ENCODE measurements around the gene HLA-DOB.

The HLA-DOB gene

GRCh38 chr6:32842690-32843089 lies 25.9 kb upstream of the HLA-DOB start:
- Histone ChIP-seq H3K27me3 (ENCODE audit: insufficient read depth, low read length) (peaks cover 50% of the 10 kb centered on the region), H3K9ac (ENCODE audit: low read depth, low read length) (no peak overlapping the region), H3K4me3 (ENCODE audit: low read length) (no peak overlapping the region), H3K9me3 (ENCODE audit: insufficient read depth, low read depth, low read length) (no peaks in the 10 kb centered on the region), H3K4me1 (ENCODE audit: insufficient read depth, low read length) (peaks cover 3% of the 10 kb centered on the region; the same call in 1 of the 2 replicates), H3K27ac (ENCODE audit: low read length) (no peak overlapping the region), H3K36me3 (ENCODE audit: insufficient read depth, low read depth, low read length) (no peaks in the 10 kb centered on the region)

GRCh38 chr6:32842021-32842650 lies 25.3 kb upstream of the HLA-DOB start:
- Histone ChIP-seq H3K36me3 (ENCODE audit: insufficient read depth, low read depth, low read length) (no peaks in the 10 kb centered on the region), H3K27ac (ENCODE audit: low read length) (no peak overlapping the region), H3K4me1 (ENCODE audit: insufficient read depth, low read length) (peaks cover 3% of the 10 kb centered on the region; the same call in 1 of the 2 replicates)

DNA sequence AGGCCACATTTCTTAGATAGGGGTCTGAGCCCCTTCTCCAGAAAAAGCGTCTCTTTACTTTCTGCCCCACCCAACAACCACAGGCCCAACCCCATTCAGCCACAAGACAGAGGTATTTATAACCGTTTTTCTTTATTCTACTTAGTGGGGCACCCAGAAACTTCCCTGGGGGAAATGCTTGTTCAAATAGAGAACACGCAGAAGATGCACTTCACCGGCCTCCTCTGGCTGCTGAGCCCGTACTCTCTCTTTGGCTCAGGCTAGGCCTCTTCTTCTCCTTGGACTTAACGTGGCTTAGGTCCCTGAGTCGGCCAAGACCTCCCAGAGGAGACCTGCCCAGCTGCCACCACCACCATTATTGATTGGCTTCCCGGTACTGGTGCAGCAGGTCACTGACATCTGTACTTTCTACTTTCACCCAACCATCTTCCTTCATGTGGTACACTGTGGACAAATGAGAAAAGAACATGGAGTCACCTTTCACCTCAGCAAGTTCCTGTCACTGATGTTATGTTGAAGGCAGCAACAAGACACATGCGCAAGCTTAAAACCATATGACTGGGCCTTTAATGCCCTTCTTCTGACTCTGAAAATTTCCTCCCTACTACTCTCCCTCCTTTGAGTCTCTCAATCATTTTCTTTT lies 23.9 kb upstream of the HLA-DOB start:
- H3K9ac ChIP-seq (ENCODE audit: low read depth, low read length), result no peak overlapping the region
- H3K27ac ChIP-seq (ENCODE audit: low read length), result no peak overlapping the region
- H3K4me1 ChIP-seq (ENCODE audit: insufficient read depth, low read length), result peaks cover 3% of the 10 kb centered on the region; the same call in 1 of the 2 replicates

More at GRCh38 chr6:32842021-32842650, 25.3 kb upstream of the HLA-DOB start:
- no peaks in the 10 kb centered on the region for H3K9me3 ChIP-seq (ENCODE audit: insufficient read depth, low read depth, low read length)
- no peak overlapping the region for H3K4me3 ChIP-seq (ENCODE audit: low read length)
- peaks cover 50% of the 10 kb centered on the region for H3K27me3 ChIP-seq (ENCODE audit: insufficient read depth, low read length)
- H3K9ac ChIP-seq (ENCODE audit: low read depth, low read length), result no peak overlapping the region

DNA sequence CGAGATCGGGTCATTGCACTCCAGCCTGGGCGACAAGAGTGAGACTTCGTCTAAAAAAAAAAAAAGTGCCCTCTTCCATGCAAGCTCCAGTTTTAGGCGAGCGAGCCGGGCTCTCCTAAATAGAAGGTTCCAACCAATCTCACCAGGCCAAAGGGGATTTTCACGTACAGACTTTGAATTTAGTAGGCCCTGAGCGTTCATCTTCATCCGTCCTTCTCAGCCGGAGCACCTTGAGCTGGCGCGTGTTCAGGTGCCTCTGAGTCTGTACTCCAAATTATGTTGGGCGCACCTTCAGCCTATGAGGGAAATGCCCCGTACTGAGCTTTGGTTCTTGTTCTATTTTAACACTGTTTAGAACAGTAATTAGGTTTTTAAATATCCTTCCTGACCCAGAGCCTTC lies 22.6 kb upstream of the HLA-DOB start:
- no peaks in the 10 kb centered on the region; the same call in 1 of the 2 replicates for H3K36me3 ChIP-seq (ENCODE audit: insufficient read depth, low read depth, low read length)
- H3K9ac ChIP-seq (ENCODE audit: low read depth, low read length), result no peak overlapping the region
- H3K27me3 ChIP-seq (ENCODE audit: insufficient read depth, low read length), result peaks cover 35% of the 10 kb centered on the region
- H3K27ac ChIP-seq (ENCODE audit: low read length), result no peak overlapping the region
- peaks cover 3% of the 10 kb centered on the region; the same call in 1 of the 2 replicates for H3K4me1 ChIP-seq (ENCODE audit: insufficient read depth, low read length)
- H3K4me3 ChIP-seq (ENCODE audit: low read length), result no peak overlapping the region
- no peaks in the 10 kb centered on the region for H3K9me3 ChIP-seq (ENCODE audit: insufficient read depth, low read depth, low read length)

More for the DNA sequence above, 23.9 kb upstream of the HLA-DOB start:
- no peaks in the 10 kb centered on the region for H3K9me3 ChIP-seq (ENCODE audit: insufficient read depth, low read depth, low read length)
- no peak overlapping the region for H3K4me3 ChIP-seq (ENCODE audit: low read length)
- no peaks in the 10 kb centered on the region for H3K36me3 ChIP-seq (ENCODE audit: insufficient read depth, low read depth, low read length)
- peaks cover 44% of the 10 kb centered on the region for H3K27me3 ChIP-seq (ENCODE audit: insufficient read depth, low read length)

DNA sequence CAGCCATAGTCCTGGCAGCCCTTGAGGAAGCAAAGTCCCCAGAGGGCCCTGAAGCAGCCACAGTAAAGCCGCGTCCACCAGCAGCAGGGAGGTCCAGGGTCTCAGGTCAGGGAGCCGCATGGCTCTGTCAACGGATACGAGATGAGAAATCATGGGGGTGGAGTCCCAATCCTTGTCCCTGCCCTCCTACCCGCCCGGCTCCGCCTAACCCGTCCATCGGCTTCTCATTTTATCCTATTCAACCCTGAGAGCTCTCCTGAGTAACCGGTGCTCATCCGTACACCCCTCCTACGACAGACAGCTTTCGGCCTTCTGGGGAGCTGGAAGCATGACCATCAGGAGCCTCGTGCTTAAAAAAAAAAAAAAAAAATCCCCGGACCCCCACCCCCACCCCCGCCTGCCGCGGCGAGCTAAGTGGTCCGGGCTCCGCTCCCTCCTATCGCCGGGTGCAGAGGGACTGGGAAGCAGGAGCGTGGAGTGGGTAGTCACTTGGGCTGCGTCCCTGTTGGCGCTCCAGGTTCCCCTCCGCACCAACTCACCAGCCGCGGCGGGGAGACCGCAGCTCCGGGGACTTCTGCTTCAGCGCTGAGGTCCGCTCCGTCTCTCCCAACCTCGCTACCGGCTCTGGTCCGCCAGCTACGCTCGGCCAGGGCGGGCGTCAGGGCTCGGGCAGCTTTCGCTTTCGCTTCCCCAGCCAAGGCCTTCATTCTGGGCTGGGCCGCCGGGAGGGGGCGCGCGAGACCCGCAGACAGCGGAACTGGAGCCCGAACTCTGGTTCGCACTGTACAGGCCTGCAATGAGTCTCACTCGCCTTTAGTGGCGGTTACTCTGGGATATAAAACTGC lies 21.5 kb upstream of the HLA-DOB start, which contains the start of gene TAP2:
Gene TAP2 (minus strand): TSS at position 626 of the 845 bp plus-strand sequence. CDS start 506 bp downstream, at position 120.
- H3K9me3 ChIP-seq (ENCODE audit: insufficient read depth, low read depth, low read length), result no peaks in the 10 kb centered on the region
- H3K4me3 ChIP-seq (ENCODE audit: low read length), result peak within 1 kb of the TSS; percentile 78
- no peaks in the 10 kb centered on the region; the same call in 1 of the 2 replicates for H3K36me3 ChIP-seq (ENCODE audit: insufficient read depth, low read depth, low read length)
- peaks cover 3% of the 10 kb centered on the region; the same call in 1 of the 2 replicates for H3K4me1 ChIP-seq (ENCODE audit: insufficient read depth, low read length)
- no peak within 1 kb of the TSS for H3K27ac ChIP-seq (ENCODE audit: low read length)
- H3K9ac ChIP-seq (ENCODE audit: low read depth, low read length), result peak within 1 kb of the TSS; percentile 65; the same call in 1 of the 2 replicates
- H3K27me3 ChIP-seq (ENCODE audit: insufficient read depth, low read length), result peaks cover 25% of the 10 kb centered on the region

DNA sequence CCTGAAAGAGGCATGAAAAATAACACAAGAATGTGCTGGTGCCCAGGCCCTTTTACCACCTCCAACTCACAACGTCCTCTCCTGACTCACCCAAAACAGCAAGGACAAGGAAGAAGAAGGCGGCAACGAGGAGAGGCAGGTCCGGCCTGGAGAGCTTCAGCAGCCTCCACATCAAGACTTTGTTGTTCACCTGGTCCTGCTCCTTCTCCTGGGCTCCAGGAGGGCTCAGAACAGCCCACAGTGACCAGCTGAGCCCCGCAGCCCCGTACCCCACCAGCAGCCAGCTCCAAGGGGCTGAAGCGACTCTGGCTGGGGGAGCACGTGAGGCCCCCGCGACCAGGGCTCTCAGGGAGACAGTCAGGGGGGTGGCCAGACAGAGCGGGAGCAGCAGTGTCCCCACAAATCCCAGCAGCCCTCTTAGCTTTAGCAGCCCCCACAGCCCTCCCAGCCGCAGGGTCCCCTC lies 20.9 kb upstream of the HLA-DOB start:
- Histone ChIP-seq H3K4me3 (ENCODE audit: low read length) (peak overlapping the region; percentile 78), H3K36me3 (ENCODE audit: insufficient read depth, low read depth, low read length) (no peaks in the 10 kb centered on the region; the same call in 1 of the 2 replicates), H3K27ac (ENCODE audit: low read length) (no peak overlapping the region), H3K9me3 (ENCODE audit: insufficient read depth, low read depth, low read length) (no peaks in the 10 kb centered on the region), H3K9ac (ENCODE audit: low read depth, low read length) (peak overlapping the region; percentile 65; the same call in 1 of the 2 replicates), H3K4me1 (ENCODE audit: insufficient read depth, low read length) (no peaks in the 10 kb centered on the region), H3K27me3 (ENCODE audit: insufficient read depth, low read length) (peaks cover 18% of the 10 kb centered on the region)

DNA sequence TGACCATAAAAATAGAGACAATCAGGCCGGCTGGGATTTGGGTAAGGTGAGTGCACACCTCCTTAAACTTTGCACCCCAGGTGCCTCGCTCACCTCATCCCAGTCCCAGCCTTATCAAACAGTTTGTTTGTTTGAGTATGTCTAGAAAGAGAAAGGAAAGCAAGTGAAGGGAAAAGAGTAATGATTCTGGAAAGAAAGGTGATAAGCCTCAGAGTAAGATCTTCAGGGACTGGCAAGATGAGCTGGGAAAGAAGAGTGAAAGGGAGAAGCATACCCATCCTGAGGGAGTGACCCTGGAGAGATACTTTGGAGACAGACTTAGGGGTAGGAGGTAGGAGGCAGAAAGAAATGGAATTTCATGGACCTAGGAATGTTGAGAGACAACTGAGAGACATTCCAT lies 20.1 kb upstream of the HLA-DOB start:
- no peak overlapping the region for H3K4me3 ChIP-seq (ENCODE audit: low read length)
- H3K27ac ChIP-seq (ENCODE audit: low read length), result no peak overlapping the region
- peaks cover 10% of the 10 kb centered on the region for H3K27me3 ChIP-seq (ENCODE audit: insufficient read depth, low read length)
- H3K36me3 ChIP-seq (ENCODE audit: insufficient read depth, low read depth, low read length), result no peaks in the 10 kb centered on the region; the same call in 1 of the 2 replicates
- no peaks in the 10 kb centered on the region for H3K4me1 ChIP-seq (ENCODE audit: insufficient read depth, low read length)
- H3K9ac ChIP-seq (ENCODE audit: low read depth, low read length), result no peak overlapping the region
- H3K9me3 ChIP-seq (ENCODE audit: insufficient read depth, low read depth, low read length), result no peaks in the 10 kb centered on the region

GRCh38 chr6:32835167-32835893 lies 18.5 kb upstream of the HLA-DOB start:
- H3K27me3 ChIP-seq (ENCODE audit: insufficient read depth, low read length), result 0 out of 2 replicates have a peak, but pooled peaks cover 3% of the 10 kb centered on the region
- peaks cover 11% of the 10 kb centered on the region for H3K36me3 ChIP-seq (ENCODE audit: insufficient read depth, low read depth, low read length)
- no peak overlapping the region for H3K27ac ChIP-seq (ENCODE audit: low read length)
- H3K4me1 ChIP-seq (ENCODE audit: insufficient read depth, low read length), result no peaks in the 10 kb centered on the region
- no peaks in the 10 kb centered on the region for H3K9me3 ChIP-seq (ENCODE audit: insufficient read depth, low read depth, low read length)
- no peak overlapping the region for H3K4me3 ChIP-seq (ENCODE audit: low read length)
- H3K9ac ChIP-seq (ENCODE audit: low read depth, low read length), result no peak overlapping the region

DNA sequence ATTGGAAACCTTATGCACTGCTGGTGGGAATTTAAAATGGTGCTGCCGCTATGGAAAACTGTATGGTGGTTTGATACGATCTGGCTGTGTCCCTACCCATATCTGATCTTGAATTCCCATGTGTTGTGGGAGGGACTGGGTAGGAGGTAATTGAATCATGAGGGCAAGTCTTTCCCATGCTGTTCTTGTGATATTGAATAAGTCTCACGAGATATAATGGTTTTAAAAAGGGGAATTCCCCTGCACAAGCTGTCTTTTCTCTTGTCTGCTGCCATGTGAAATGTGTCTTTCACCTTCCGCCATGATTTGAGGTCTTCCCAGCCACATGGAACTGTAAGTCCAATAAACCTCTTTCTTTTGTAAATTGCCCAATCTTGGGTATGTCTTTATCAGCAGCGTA lies 16.9 kb upstream of the HLA-DOB start:
- Histone ChIP-seq H3K27ac (ENCODE audit: low read length) (no peak overlapping the region), H3K9me3 (ENCODE audit: insufficient read depth, low read depth, low read length) (no peaks in the 10 kb centered on the region), H3K4me1 (ENCODE audit: insufficient read depth, low read length) (no peaks in the 10 kb centered on the region), H3K9ac (ENCODE audit: low read depth, low read length) (no peak overlapping the region), H3K4me3 (ENCODE audit: low read length) (no peak overlapping the region), H3K27me3 (ENCODE audit: insufficient read depth, low read length) (no peaks in the 10 kb centered on the region), H3K36me3 (ENCODE audit: insufficient read depth, low read depth, low read length) (peaks cover 23% of the 10 kb centered on the region)

- Histone ChIP-seq H3K4me3 (ENCODE audit: low read length) (no peak overlapping the region), H3K9me3 (ENCODE audit: insufficient read depth, low read depth, low read length) (no peaks in the 10 kb centered on the region), H3K36me3 (ENCODE audit: insufficient read depth, low read depth, low read length) (peaks cover 23% of the 10 kb centered on the region), H3K27me3 (ENCODE audit: insufficient read depth, low read length) (no peaks in the 10 kb centered on the region), H3K4me1 (ENCODE audit: insufficient read depth, low read length) (no peaks in the 10 kb centered on the region), H3K9ac (ENCODE audit: low read depth, low read length) (no peak overlapping the region), H3K27ac (ENCODE audit: low read length) (no peak overlapping the region)
Observed at GRCh38 chr6:32832535-32832934, 15.7 kb upstream of the HLA-DOB start.

DNA sequence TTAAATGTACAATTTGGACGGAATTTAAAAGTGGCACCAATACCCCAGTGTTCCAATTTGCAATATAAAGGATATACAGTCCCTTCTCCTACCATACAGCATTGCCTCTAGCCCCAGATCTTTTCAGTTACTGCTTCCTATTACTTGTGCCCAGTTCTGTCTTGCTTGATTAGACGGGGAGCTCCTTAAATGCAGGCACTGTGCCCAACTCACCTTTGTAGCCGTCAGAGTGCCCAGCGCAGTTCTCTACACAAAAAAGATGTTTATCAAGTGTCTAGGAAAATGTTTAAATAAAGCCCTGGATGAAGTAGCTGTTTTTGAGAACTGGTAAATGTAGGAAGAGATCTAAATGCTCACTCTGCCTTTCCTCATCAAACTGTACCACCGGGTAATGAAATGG lies 14.1 kb upstream of the HLA-DOB start:
- Histone ChIP-seq H3K27me3 (ENCODE audit: insufficient read depth, low read length) (no peaks in the 10 kb centered on the region), H3K9ac (ENCODE audit: low read depth, low read length) (no peak overlapping the region), H3K27ac (ENCODE audit: low read length) (no peak overlapping the region), H3K9me3 (ENCODE audit: insufficient read depth, low read depth, low read length) (no peaks in the 10 kb centered on the region), H3K4me3 (ENCODE audit: low read length) (no peak overlapping the region), H3K4me1 (ENCODE audit: insufficient read depth, low read length) (no peaks in the 10 kb centered on the region), H3K36me3 (ENCODE audit: insufficient read depth, low read depth, low read length) (peaks cover 23% of the 10 kb centered on the region)
